Effector CD4-positive, alpha-beta T cell (primary cell): ENCODE results near the gene SRGAP2.
"Not testable (repeated sequence)": the region's sequence is repeated elsewhere in the genome, so short reads cannot be mapped to it uniquely, and the experiment has no call there.

ENCODE experiments used
- DNase-seq: peaks from one replicate; pipeline ENCODE4 v3.0.0-alpha.2; 2020
- total RNA-seq: gene quantifications from one replicate; lab custom pipeline; 2026; lab: John Stamatoyannopoulos, UW

SRGAP2 gene
- 27.2 reads per million, percentile 54 among the genes with 10 or more reads in this experiment for total RNA-seq

DNA sequence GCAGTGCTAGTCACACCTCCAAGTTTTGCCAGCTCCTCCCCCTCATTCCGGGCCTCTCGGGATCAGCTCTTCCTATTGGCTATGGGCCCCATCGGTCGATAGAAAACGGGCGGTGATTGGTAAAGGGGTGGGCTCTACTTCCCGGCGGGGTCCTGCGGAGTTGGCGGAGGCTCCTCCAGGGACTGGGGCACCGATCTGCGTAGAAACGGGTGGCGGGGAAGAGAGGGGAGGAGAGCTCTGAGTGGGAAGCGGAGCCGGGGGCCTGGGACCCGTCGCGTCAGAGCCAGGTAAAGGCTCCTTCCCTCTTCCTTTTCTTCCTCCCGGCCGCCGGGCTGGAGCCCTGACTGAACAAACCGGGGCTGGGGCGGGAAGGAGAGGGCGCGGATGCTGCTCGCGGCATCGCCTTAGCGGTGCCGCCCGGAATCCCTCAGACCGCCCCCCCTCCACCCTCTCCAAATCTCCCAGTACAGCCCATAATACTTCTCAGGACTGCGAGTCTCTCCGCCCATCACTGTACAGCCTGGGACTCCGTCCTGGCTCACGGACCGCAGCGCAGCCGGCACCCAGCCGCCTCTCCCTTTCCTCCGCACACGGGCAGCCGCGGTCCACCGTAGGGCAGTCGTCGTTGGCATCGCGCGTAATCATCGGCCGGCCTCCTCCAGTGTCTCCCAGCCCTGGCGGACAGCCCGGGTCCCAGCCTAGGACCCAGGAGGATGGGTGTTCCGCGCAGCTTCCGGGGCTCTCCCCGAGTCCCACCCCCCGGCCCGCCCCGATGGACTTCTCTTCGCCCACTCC lies at the start of gene SRGAP2:
SRGAP2 (plus strand) TSS at position 178 of the 795 bp plus-strand sequence. CDS start 2,430 bp downstream, outside the sequence.
- peak; percentile 26 for DNase-seq

DNA sequence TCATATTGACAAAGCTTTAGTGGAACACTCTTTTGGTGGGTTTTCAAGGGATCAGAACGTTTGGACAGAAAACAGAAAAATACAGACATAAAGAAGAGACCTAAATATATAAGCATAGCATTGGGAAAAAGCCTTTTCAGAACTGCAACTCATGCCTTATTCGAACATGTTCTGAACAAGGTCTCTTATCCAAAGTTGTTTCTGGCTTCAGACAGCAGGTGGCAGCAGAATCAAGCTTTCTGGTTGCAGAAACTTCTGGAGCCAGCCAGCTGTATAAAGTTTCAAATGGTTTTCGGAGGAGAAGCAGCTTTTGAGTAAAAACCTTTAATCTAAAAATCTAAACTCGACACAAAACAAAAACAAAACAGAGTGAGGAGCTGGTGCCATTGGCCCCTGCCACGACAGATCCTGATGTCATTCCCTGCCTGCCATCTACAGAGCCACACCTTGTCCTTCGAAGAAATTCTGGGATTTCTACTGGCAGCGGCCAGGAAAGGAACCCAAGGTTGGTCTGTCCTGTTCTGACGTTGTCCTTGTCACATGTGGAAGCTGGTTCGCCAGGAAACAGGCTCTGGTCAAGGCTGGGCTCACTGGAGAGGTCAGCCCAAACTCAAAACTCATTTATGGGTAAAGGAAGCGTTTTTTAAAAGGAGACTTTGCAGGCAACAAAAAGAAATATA lies 35.9 kb upstream of the SRGAP2 start:
- not testable (repeated sequence) for DNase-seq

DNA sequence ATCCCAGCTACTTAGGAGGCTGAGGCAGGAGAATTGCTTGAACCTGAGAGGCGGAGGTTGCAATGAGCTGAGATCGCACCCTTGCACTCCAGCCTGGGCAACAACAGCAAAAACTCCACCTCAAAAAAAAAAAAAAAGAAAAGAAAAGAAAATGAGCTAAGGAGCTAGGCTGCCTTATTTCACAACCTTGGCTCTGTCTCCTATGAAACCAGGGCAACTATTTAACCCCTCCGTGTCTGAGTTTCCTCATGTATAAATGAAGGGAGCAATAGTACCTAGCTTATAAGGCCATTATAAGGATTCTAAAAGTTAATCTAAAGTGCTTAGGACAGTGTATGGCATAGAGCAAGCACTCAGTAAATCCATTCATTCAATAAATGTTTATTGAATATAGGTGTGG lies 33.5 kb upstream of the SRGAP2 start:
- not testable (repeated sequence) for DNase-seq

DNA sequence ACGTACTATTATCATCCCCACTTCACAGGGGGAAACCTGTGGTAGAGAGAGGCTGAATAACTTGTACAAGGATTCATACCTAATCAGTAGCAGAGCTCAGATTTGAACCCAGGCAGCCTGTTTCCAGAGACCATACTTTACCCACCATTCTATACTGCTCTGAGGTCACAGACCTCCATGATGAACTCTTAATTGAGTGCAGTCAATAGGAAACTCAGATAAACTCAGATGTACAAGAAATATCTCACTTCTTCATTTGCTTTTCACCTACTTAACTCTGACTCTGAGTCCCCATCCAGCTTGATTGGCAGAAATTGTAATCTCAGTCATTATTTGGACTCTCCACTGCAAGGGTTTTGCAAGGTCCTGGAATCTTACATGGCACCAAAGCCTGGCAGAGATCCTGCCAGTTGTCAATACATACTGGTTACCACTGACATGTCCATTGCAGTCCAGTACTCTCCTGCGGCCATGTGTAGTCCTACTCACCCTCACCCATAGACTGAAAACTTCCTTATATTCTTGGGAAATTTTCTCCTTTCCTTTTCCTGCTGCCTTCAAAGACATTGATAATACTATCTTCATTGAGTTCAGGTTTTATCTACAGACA lies 30.1 kb upstream of the SRGAP2 start:
- not testable (repeated sequence) for DNase-seq

DNA sequence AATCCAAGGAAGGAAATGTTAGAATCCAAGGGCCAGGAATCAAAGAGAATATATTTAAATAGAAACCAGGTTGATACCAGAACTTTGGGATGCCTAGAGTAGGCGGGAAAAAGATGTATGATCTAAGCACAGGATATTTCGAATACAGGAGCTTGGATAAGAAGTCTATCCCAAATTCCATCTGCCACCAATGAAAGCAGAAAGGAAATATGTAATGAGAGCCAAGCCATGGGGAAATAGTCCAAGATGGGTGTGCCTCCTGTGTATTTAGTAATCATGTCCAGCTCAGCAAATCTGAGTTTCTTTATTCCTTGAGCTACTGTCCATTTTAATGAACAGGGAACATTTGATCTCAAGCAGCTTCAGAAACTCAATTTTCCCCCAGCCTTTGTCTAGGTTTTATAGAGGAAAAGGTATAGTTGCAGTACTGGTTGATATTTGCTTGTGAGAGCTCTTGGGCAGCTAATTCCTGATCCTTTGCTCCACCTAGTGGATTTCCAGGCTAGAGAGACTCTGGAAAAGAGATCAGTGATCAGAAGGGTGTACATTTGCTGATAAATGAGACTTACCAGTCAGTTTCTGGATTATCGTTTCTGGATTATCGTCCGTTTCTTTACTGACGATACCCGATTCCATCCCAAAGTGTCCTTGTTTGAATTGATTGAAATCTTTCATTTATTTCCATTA lies 29.0 kb upstream of the SRGAP2 start:
- DNase-seq = not testable (repeated sequence)

DNA sequence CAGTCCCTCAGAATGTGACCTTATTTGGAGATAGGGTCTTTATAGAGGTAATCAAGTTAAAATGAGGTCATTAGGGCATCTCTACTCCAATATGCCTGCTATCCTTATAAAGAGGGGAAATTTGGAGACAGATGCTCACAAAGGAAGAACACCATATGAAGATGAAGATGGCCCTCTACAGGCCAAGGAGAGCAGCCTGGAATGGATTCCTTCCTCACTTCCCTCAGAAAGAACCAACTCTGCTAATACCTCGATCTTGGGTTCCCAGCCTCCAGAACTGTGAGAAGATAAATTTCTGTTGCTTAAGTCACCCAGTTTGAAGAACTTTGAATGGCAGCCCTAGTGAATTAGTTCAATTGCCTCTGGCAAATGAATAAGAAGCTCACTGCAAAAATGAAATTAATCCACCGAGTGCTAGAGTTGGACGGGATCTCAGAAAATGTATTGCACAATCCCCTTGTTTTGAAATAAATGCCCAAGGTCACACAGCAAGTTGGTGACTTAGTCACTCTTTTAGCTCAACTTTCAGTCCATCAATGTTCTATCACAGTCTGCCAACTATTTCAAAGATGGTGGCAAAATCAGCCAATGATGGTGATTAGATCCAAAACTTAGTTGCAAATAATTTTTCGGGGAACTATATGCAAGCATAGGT lies 27.8 kb upstream of the SRGAP2 start:
- not testable (repeated sequence) for DNase-seq

DNA sequence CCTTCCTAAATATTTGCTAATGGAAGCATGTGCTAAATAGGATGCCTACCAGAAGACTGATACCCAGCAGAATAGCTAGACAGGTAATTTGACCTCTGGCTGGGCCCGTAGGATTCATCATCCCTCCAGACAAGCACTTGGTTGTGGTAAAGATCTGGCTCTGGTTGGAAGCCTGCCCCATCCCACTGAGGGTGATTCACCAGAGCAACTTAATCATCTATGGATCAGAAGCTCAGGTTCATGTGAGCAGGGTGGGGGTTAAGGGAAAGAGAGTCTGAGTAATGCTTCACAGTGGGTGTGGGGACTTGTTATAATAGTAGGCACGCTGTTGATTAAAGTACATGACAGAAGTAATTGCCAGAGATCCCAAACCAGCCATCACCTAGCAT lies 27.2 kb upstream of the SRGAP2 start:
- not testable (repeated sequence) for DNase-seq

DNA sequence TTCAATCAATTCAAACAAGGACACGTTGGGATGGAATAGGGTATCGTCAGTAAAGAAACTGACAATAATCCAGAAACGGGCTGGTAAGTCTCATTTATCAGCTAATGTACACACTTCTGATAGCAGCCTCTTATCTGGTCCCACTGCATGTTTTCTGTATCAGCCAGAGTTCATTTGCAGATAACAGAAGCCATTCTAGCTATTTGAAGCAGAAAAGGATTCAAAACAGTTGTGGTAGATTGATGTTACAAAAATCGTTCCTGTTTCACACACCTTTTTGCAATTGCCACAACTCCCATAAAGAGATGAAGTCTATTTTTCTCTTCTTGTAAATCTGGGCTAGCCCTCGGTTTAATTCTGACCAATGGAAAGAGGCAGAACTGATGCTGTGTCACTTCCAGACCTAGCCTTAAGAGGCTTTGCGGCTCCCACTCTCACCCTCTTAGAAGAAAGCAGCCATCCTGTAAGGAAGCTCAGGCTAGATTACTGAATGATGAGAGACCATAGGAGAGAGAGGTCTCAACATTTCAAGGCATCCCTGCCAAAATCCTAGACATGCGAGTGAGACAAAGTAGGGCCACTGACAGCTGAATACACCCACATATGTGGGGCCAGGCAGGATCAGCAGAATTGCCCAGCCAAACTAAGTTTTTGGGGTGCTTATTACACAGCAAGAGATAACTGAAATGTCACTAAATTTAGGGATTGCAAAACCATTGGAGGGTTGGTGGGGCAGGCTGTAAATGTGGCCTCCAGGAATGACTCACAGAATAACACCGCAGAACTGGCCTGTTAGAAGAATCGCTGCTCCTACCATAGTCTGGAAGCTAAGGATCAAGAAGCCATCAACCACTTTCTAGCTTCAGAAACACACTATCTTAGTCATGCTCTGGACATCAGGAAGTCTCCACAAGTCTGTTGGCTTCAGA lies 25.0 kb upstream of the SRGAP2 start:
- not testable (repeated sequence) for DNase-seq

DNA sequence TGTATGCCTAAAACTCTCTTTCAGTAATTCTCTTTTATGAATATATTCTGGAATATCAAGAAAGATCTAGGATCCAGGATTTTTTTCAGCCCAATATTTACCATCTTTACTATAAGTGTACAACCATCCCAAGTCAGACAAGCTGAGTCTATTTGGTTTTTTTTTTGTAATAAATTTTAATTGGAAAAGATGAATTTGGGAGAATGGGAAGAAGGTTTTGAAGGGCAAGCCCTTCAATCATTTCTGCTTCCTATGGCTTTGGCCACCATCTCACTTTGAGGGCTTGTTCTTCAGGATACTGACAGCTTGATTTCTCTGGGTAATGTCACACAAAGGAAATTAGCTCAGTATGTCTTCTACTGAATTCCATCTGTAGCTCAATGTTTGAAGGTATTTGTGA lies 23.7 kb upstream of the SRGAP2 start:
- DNase-seq = not testable (repeated sequence)

DNA sequence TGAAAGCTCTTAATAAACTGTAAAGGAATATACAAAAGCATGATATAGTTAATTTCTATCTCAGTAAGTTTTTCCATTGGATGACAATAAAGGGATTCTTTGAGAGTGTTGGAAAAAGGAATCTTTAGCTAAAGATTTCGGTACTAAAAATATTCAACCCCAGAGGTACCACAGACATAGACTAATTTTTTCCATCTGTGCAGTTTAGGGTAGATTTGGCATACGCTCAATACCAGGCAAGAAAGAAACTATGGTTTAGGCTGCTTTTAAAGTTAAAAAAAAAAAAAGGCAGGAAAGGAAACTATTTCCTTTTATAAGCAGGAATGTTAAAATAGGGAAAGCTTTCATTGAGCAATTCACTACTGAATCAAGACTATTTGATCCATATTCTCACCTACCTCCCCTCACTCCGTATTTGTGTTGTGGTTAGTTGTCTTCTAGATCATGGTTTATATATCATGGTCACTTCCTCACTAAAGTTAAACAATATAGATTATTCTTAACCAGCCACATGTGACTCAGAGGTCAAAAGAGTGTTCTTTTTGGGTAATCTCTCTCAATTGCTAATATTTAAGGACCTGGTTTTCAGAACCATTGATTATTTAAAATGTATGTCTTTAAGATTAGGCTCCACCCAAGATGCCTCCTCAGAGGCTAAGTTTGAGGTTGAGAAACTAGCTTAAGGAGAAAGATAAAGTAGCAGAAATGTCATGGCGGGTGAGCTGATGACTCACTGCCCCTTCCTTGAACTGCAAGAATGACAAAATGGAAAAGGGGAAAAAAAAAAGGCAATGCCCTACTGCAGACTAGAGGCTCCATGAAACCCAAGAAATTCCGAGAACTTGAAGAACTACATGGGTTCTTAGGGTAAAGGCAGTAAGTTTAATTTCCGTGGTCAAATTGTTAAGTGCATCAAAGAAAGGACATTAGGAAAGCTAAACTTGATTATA lies 20.7 kb upstream of the SRGAP2 start:
- DNase-seq = not testable (repeated sequence)

DNA sequence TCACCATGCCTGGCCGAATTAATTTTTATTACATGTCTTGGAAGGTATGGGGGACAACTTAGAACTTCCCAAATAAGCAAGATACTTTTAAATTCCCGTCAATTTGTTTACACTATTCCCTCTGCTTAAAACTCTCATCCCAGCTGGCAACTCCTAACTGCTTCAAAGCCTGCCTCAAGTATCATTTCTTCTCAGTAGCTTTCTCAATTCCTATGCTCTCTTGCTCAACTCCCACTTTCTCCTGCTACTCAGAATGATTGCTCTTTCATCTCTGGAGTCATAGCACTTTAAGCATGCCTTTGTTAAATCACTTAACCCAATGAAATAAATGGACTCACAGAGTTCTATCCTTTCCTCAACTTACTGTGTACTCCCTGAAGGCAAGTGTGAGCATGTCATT lies 19.6 kb upstream of the SRGAP2 start:
- not testable (repeated sequence) for DNase-seq

DNA sequence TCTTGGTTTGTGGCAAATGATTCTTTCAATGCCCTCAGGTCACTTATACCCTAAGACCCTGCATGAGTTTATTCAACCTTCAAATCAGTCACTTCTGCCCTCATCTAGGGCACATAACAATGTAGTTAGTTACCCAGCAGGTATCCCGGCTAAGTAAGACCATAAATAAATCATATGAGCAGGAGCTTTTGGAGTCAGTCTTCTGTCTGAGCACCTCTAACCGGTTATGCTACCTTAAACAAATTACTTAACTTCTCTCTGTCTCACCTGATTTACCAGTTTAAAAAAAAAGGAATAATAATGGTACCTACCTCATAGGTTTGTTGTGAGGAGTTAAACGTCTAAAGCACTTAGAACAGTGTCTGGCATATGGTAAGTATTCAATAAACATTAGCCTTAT lies 17.6 kb upstream of the SRGAP2 start:
- DNase-seq = not testable (repeated sequence)

DNA sequence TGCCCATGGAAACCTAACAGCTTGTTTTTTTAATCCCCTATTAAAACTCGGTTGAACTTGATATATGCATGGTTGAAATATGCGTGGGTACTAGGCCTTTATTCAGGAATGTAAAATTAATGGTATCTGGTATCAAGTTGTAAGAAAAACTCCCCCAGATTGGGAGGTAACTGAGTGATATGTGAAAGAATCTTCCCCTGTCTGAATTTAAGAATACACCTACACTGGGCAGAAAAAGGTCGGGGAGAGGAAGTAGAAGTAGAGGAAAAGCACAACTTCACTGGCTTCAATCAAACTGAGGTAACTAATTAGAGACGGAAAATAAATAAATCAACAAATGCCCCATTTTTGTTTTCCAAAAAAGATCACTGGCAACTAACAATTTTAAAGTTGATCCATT lies 16.5 kb upstream of the SRGAP2 start:
- DNase-seq = not testable (repeated sequence)

DNA sequence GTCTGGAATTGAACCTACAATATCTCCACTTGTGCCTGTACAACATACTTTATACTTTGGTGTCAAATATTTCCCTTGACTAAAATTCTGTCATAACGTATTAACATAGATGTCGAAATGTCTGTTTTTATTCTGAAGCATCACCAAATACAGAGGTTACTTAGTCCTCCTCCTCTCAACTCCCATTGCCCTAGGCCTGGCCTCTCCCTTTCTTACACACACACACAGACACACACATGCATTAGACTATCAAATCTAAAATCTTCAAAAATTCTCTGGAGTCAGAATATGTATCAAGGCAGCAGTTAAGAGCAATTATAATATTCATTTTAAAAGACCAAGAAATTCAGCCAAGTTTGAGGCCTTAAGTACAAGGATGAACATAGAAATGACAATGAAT lies 8.2 kb upstream of the SRGAP2 start:
- DNase-seq = not testable (repeated sequence)

DNA sequence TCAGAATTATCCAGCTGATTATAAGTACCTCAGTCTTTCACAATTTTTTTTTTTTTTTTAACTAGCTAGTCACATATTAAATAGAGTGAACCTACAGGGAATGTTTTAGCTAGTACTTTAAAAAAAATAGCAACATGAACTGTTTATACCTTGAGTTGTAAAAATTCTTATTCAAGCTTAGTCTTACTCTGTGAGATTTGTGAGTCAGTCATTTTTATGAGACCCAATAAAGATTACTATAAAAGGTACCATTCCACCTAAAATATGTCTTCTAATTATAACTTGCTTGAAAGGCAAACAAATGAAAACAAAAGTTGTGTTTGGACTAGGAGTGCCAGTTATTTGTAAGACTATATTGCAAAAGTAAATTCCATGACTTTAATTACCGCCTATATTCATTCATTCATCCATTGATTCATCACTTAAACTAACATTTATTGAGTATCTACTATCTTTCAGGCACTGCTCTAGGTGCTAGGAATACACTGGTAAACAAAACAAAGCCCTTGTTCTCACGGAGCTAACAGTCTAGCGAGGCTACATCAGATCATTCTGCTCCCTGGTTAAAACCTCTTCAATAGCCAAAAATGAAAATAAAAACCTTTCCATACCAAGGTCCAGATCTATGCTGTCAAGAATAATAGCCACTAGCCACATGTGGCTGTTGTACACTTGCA lies 6.5 kb upstream of the SRGAP2 start:
- DNase-seq = not testable (repeated sequence)

DNA sequence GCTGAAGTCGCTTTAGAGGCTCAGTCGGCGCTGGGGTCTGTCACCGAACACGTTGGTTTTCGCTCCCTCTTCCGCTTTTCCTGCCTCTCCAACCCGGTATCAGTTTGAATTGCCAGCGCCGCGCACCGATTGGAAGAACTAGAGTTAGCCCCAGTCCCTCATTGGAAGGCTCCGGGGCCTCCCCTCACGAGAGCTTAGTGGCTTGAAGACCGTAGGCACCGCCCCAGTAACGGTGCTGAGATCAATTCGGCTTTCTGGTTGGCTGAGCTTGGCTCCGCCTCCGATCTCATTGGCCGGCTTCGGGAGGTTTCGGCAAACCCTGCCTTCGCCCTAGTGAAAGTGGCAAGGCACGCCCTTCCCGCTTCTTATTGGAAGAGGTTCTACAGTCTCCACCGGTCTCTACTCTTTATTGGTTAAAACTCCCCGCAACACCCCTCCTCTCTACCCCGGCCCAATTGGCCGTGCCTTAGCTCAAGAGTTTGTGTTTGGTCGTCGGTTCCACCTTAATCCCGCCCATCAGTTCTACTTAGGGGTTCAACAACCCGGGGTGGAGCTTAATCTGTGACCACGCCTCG lies 465 bp upstream of the SRGAP2 start, which contains the start of gene FAM72A:
FAM72A (minus strand) TSS at position 51 of the 575 bp plus-strand sequence. CDS start 814 bp downstream, outside the sequence.
- peak; percentile 95 for DNase-seq

DNA sequence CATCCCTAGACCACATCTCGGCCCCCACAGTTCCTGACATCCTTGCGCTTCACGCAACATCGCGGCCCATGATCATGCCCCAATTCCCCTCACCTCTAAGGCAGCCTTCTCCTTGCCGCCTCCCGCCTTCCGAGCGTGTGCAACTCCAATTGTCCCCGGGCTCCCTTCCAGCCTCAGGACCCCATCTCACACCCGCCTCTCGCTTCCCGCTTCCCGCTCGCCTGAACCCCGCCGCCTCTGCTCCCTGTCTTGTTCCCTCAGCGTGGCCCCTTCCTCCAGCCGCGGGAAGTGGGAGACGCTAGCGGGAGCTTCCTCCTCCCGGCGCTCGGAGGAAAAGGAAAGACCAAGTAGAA lies 794 bp downstream of the SRGAP2 start:
- DNase-seq = not testable (repeated sequence)

DNA sequence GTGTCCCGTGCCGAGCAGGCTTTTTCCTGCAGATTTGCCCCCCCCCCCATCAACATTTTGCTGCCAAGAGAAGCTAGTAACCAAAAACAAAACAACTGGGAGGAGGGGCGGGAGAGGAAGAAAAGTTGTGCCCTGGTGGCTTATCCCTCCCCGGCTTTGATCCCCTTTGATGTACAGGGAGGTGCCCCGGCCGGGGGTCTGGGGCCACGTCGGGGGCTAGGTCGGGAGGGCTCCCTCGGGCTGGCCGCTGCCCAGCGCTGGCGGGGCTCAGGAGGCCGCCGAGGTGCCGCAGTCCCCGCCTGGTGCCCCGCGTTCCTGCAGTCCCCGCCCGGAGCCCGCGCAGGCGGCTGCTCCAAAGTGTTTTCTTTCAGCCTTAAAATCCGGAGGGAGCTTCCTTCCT lies 1.5 kb downstream of the SRGAP2 start:
- DNase-seq = not testable (repeated sequence)

DNA sequence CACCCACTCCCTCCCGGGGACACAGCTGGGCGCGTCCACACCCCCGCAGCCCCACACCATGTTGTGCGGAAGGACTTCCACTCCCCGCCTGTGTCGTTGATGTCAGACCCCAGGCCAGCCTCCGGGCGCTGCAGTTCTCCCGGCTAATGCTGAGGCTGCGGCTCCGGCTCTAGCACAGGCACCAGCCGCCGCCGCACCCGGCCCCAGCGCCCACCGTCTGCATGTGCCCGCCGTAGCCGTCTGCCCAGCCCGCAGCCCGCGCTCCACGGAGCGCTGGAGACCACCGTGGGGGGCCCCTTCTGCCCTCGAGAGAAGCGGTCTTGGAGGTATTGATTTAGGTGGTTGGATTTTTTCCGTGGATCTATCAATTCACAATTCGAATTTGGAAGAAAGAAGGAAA lies 2.2 kb downstream of the SRGAP2 start:
- DNase-seq = not testable (repeated sequence)
